Liver (tissue), 9 donors: ENCODE results near the gene PANK2. TPM values are rescaled to one million over a fixed set of nuclear protein-coding genes. Genes with fewer than 3 reads are reported as not detected.
"Not testable (repeated sequence)": the region's sequence is repeated elsewhere in the genome, so short reads cannot be mapped to it uniquely, and the experiment has no call there.

Experiments
- DNase-seq: peaks from one replicate; pipeline ENCODE4 v3.0.0-alpha.2; 2017; ENCODE audit warnings: low spot score
- H3K27ac ChIP-seq, 2 donors: one replicate each; pipeline ENCODE4 v1.7.0; 2013; ENCODE audit warnings: inconsistent platforms in 2 of 2, low read length in 2 of 2, control low read depth in 1 of 2, low read depth in 1 of 2, mild to moderate bottlenecking in 1 of 2
- H3K27me3 ChIP-seq, 4 donors: one replicate each; pipeline versions ENCODE4 v1.6.1 to v1.7.0; 2013; ENCODE audit warnings: low read length in 3 of 4, inconsistent platforms in 1 of 4, mild to moderate bottlenecking in 1 of 4, moderate library complexity in 1 of 4; ENCODE audit not compliant: control insufficient read depth in 4 of 4, insufficient read depth in 4 of 4
- H3K36me3 ChIP-seq, 4 donors: one replicate each; pipeline versions ENCODE4 v1.6.1 to v1.7.0; 2013; ENCODE audit warnings: low read length in 3 of 4, mild to moderate bottlenecking in 3 of 4, low read depth in 1 of 4, moderate library complexity in 1 of 4; ENCODE audit not compliant: control insufficient read depth in 4 of 4, insufficient read depth in 3 of 4
- H3K4me1 ChIP-seq, 4 donors: one replicate each; pipeline versions ENCODE4 v1.6.1 to v1.7.0; 2013; ENCODE audit warnings: low read length in 3 of 4, mild to moderate bottlenecking in 3 of 4, moderate library complexity in 1 of 4; ENCODE audit not compliant: control insufficient read depth in 4 of 4, insufficient read depth in 4 of 4
- H3K4me3 ChIP-seq, 3 donors: one replicate each; pipeline versions ENCODE4 v1.6.1 to v1.7.0; 2013; ENCODE audit warnings: low read length in 3 of 3, control low read depth in 1 of 3, low read depth in 1 of 3, mild to moderate bottlenecking in 1 of 3
- H3K9ac ChIP-seq, 2 donors: one replicate each; pipeline ENCODE4 v1.7.0; 2013; ENCODE audit warnings: low read length in 2 of 2, mild to moderate bottlenecking in 2 of 2, moderate library complexity in 2 of 2, control low read depth in 1 of 2, low read depth in 1 of 2
- H3K9me3 ChIP-seq, 4 donors: one replicate each; pipeline versions ENCODE4 v1.6.1 to v1.7.0; 2013; ENCODE audit warnings: low read length in 3 of 4; ENCODE audit not compliant: control insufficient read depth in 4 of 4
- ATF3 ChIP-seq: IDR thresholded peaks from 2 replicates; pipeline ENCODE4 v1.6.1; 2016; ENCODE audit warnings: antibody characterized with exemption
- CTCF ChIP-seq: fragments of 150-350 bp; IDR thresholded peaks from 2 replicates; pipeline ENCODE4 v1.5.1; 2017; ENCODE audit warnings: improper control_type of control experiment, low read depth, low read length; ENCODE audit not compliant: missing input control
- EGR1 ChIP-seq, 2 donors: IDR thresholded peaks; 2 replicates each; pipeline ENCODE4 v1.6.1; 2016 to 2018; ENCODE audit warnings: antibody characterized with exemption in 2 of 2, low read depth in 2 of 2
- FOXA1 ChIP-seq: IDR thresholded peaks from 2 replicates; pipeline ENCODE4 v1.6.1; 2016; ENCODE audit warnings: antibody characterized with exemption
- FOXA2 ChIP-seq: IDR thresholded peaks from 2 replicates; pipeline ENCODE4 v1.6.1; 2016; ENCODE audit warnings: antibody characterized with exemption
- GABPA ChIP-seq, 2 donors: IDR thresholded peaks in 1 of 2; conservative IDR thresholded peaks in 1 of 2; 2 replicates each; pipeline ENCODE4 v1.6.1; 2016; ENCODE audit warnings: antibody characterized with exemption in 2 of 2, mild to moderate bottlenecking in 1 of 2, moderate library complexity in 1 of 2
- HNF4A ChIP-seq, 2 donors: conservative IDR thresholded peaks; 2 replicates each; pipeline ENCODE4 v1.6.1; 2016; ENCODE audit warnings: antibody characterized with exemption in 2 of 2, mild to moderate bottlenecking in 2 of 2
- HNF4G ChIP-seq: IDR thresholded peaks from 2 replicates; pipeline ENCODE4 v1.6.1; 2016; ENCODE audit warnings: antibody characterized with exemption
- JUND ChIP-seq, 2 donors: IDR thresholded peaks; 2 replicates each; pipeline ENCODE4 v1.6.1; 2016; ENCODE audit warnings: antibody characterized with exemption in 2 of 2
- MAX ChIP-seq: IDR thresholded peaks from 2 replicates; pipeline ENCODE4 v1.6.1; 2016; ENCODE audit warnings: antibody characterized with exemption
- NR2F2 ChIP-seq: IDR thresholded peaks from 2 replicates; pipeline ENCODE4 v1.6.1; 2016; ENCODE audit warnings: antibody characterized with exemption
- RAD21 ChIP-seq, 2 donors: IDR thresholded peaks; 2 replicates each; pipeline ENCODE4 v1.6.1; 2016; ENCODE audit warnings: antibody characterized with exemption in 2 of 2, mild to moderate bottlenecking in 2 of 2
- REST ChIP-seq: IDR thresholded peaks from 2 replicates; pipeline ENCODE4 v1.6.1; 2016; ENCODE audit warnings: antibody characterized with exemption, mild to moderate bottlenecking
- RXRA ChIP-seq, 2 donors: IDR thresholded peaks; 2 replicates each; pipeline ENCODE4 v1.6.1; 2017 to 2018; ENCODE audit warnings: antibody characterized with exemption in 2 of 2, mild to moderate bottlenecking in 1 of 2
- SP1 ChIP-seq: IDR thresholded peaks from 2 replicates; pipeline ENCODE4 v1.6.1; 2018; ENCODE audit warnings: antibody characterized with exemption, mild to moderate bottlenecking
- TAF1 ChIP-seq: conservative IDR thresholded peaks from 2 replicates; pipeline ENCODE4 v1.6.1; 2016; ENCODE audit warnings: antibody characterized with exemption, mild to moderate bottlenecking
- YY1 ChIP-seq: IDR thresholded peaks from 2 replicates; pipeline ENCODE4 v1.6.1; 2016; ENCODE audit warnings: antibody characterized with exemption, mild to moderate bottlenecking
- ZBTB33 ChIP-seq: IDR thresholded peaks from 2 replicates; pipeline ENCODE4 v1.6.1; 2016; ENCODE audit warnings: antibody characterized with exemption
- WGBS: extraction: QIAGEN DNeasy Blood & Tissue Kit; methylation state at CpG from one replicate; pipeline ENCODE4 v1.1.7; 2013; 5-methylcytosine and 5-hydroxymethylcytosine counted together
- polyA plus RNA-seq, 2 donors: library from polyadenylated mRNA; stranded (reverse) in 1 of 2; unstranded in 1 of 2; fragments of 200-250 nt in 1 of 2; fragments of >200 nt in 1 of 2; fragmentation: Nextera tagmentation in 1 of 2; extraction: Ambion mirVana in 1 of 2; gene quantifications; one replicate each; pipeline versions ENCODE4 v1.2.1 to v1.2.3, GENCODE V29; 2013 to 2015
- total RNA-seq, 2 donors: library from RNA; depleted of rRNA; stranded (reverse); fragments of >200 nt; gene quantifications; one replicate each; pipeline ENCODE4 v1.2.3, GENCODE V29; 2014
- donor health status: healthy.
- donor health status: healthy.
- donor health status: healthy.
- donor health status: healthy.
- donor health status: healthy.

PANK2 gene
- total and polyA plus RNA-seq, 4 donors, result 10.6 to 27.7 (median 15.9) TPM

- H3K27ac ChIP-seq, result no peak overlapping the region
- TF ChIP-seq CTCF (no peak), FOXA2 (no peak), MAX (no peak), REST (no peak), TAF1 (no peak), NR2F2 (no peak), YY1 (no peak), RAD21 (IDR thresholded peaks at IDR 0.05) (no peak), FOXA1 (no peak), EGR1 (IDR thresholded peaks at IDR 0.05; ENCODE audit: low read depth in 2 of 2) (no peak), HNF4G (no peak), GABPA (IDR thresholded peaks at IDR 0.05 in 1 of 2, conservative IDR thresholded peaks at IDR 0.05 in 1 of 2) (no peak), HNF4A (conservative IDR thresholded peaks at IDR 0.05) (no peak), ZBTB33 (no peak), ATF3 (no peak), SP1 (no peak), JUND (IDR thresholded peaks at IDR 0.05) (no peak), RXRA (IDR thresholded peaks at IDR 0.05) (no peak)
- 87% methylated on average over 6 of the region's 6 CpGs for WGBS
- peaks cover 0 to 3% (median under 1%) of the 10 kb centered on the region in 4 donors for H3K36me3 ChIP-seq
- no peaks in the 10 kb centered on the region for H3K4me1 ChIP-seq
- no peak overlapping the region for H3K4me3 ChIP-seq
- no peak overlapping the region for H3K9ac ChIP-seq
- H3K27me3 ChIP-seq, result no peaks in the 10 kb centered on the region
- H3K9me3 ChIP-seq, result no peaks in the 10 kb centered on the region
- DNase-seq, result no peak
Observed at GRCh38 chr20:3940905-3941304, 51.7 kb downstream of the PANK2 start.

GRCh38 chr20:3946666-3947065 lies 57.5 kb downstream of the PANK2 start:
- H3K27ac ChIP-seq, DNase-seq, H3K9me3 ChIP-seq, H3K4me3 ChIP-seq, H3K27me3 ChIP-seq, H3K36me3 ChIP-seq, H3K9ac ChIP-seq, H3K4me1 ChIP-seq: not testable (repeated sequence)
- WGBS, result 95% methylated on average over 7 of the region's 7 CpGs
